Fibroblast of the aortic adventitia (primary cell): Measurements from ENCODE around the gene MYO16. TPM values are rescaled to one million over a fixed set of nuclear protein-coding genes. Genes with fewer than 3 reads are reported as not detected.

ENCODE experiments used
- DNase-seq: peaks from one replicate; pipeline ENCODE4 v3.0.0-alpha.2; 2010; ENCODE audit warnings: low read depth
- H3K4me3 ChIP-seq: 2 replicates; pipeline ENCODE4 v1.5.1; 2011; ENCODE audit warnings: low read depth, mild to moderate bottlenecking, control low read depth, low read length, moderate library complexity
- total RNA-seq: library from RNA; depleted of rRNA; stranded (reverse); fragments of >200 nt; gene quantifications from 2 replicates; pipeline ENCODE4 v1.2.3, GENCODE V29; 2012; ENCODE audit warnings: low replicate concordance
- TF ChIP-seq, protein P1 (sequence below): IDR thresholded peaks from 2 replicates; pipeline ENCODE4 v1.5.1; 2011; ENCODE audit warnings: mild to moderate bottlenecking, low read length, control low read depth, inconsistent platforms; ENCODE audit not compliant: insufficient read depth

MYO16 gene
- total RNA-seq, 1 donor, result under 0.01 TPM

DNA sequence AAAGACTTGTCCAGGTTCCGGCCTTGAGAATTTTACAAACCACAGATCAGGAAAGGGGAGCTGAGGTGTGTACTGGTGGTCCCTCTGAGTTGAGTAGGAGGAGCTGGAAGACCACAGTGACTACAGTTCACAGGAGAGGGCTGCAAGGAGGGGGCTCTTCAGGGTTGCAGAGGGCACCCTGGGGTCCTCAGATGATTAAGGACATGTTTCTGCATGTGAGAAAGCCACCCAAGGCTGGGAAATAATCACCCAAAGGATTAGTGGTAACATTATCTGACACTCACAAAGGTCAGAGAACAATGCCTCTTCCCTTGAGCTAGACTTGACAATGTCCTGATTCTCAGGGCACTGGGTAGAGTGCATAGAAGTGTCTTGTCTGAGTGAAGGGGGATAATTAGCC, 616.6 kb downstream of the MYO16 start:
- no peak for DNase-seq
- TF ChIP-seq, protein P1, sequence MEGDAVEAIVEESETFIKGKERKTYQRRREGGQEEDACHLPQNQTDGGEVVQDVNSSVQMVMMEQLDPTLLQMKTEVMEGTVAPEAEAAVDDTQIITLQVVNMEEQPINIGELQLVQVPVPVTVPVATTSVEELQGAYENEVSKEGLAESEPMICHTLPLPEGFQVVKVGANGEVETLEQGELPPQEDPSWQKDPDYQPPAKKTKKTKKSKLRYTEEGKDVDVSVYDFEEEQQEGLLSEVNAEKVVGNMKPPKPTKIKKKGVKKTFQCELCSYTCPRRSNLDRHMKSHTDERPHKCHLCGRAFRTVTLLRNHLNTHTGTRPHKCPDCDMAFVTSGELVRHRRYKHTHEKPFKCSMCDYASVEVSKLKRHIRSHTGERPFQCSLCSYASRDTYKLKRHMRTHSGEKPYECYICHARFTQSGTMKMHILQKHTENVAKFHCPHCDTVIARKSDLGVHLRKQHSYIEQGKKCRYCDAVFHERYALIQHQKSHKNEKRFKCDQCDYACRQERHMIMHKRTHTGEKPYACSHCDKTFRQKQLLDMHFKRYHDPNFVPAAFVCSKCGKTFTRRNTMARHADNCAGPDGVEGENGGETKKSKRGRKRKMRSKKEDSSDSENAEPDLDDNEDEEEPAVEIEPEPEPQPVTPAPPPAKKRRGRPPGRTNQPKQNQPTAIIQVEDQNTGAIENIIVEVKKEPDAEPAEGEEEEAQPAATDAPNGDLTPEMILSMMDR, result no peak
- no peak overlapping the region for H3K4me3 ChIP-seq

DNA sequence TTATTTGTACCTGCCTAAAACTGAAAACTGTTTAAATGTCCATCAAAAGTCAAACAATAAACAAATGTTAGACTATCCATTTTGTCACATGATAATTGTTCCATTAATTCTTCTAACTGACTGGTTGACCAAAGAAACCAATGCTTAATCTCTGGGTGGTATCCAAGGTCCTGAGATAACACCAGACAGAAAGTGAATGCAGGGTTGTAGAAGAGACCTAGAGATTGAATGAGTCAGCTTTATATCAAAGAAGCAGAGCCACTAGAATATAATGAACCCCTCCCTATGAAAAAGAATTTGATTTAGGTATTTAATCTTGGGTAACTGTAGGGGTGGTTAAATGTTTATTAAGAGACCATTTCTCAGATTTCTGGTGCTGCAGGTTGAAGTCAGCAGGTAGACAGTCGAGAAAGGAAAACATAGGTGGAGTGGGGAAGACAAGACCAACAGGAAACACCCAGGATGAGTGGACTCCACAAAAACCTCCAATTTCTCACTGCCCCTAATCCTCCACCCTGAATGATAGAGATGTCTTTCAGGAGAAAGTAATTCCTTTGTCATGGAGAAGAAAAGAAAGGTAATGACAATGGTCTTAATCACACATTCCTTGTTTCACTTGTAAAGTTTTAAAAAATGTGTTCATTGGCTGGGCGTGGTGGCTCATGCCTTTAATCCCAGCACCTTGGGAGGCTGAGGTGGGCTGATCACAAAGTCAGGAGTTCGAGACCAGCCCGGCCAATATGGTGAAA, 620.5 kb downstream of the MYO16 start:
- DNase-seq, result no peak
- TF ChIP-seq, protein P1, result no peak

DNA sequence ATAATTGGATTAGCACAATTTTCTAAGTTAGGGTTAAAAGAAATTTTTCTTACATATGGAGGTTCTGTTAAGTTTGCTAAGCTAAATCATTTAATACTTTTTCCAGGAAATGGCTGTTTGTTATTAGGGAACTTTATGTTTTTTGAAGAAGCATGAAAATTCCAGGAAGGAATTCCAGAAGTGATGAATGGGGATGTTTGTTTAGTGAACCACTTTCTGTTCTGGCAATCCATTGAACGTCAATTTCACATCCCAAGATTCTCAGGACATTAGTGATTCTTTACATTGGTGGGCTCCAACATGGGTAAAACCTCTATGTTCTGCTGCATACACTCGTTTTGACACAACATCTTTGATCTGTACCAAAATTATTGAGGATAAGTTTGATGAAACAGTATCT, 622.5 kb downstream of the MYO16 start:
- H3K4me3 ChIP-seq, result no peak overlapping the region
- DNase-seq, result peak; percentile 23
- TF ChIP-seq, protein P1, result no peak

More for the DNA sequence above, 620.5 kb downstream of the MYO16 start:
- no peak overlapping the region for H3K4me3 ChIP-seq

DNA sequence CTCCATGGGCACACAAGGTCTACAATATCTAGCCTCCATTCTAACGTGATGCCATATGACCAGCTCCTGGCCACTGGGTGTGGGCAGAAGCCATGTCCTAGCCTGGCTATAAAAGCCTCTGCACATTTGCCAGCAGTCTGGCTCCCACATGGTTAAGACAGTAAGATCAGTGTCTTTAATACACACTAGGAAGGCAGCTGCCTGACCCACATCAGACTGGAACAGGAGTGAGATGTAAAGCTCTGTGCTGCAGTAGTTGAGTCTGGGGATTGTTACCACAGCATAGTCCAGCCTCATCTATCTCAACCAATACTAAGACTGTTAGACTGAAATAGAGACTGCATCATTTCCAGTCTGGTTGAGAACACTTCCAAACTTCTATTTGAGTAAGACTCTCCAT, 623.9 kb downstream of the MYO16 start:
- no peak overlapping the region for H3K4me3 ChIP-seq
- DNase-seq, result no peak
- TF ChIP-seq, protein P1, result no peak

DNA sequence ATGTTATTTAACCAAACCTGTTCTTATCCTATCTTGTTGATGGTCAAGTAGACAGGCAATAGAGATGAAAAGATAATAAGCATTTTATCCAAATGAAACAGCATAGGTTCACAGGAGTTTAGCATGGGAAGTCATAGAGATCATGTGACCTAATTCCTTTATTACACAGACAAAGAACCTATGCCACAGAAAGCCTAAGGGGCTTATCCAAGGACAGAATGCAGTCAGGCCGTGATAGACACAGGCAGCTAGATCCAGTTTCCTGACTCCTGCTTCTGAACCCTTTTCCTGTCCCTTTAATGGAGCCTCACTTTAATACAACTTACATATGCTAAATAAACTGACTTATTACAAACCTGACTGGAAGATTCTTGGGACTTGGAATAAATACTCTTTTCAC, 624.9 kb downstream of the MYO16 start:
- H3K4me3 ChIP-seq, result no peak overlapping the region
- no peak for DNase-seq
- TF ChIP-seq, protein P1, result no peak

DNA sequence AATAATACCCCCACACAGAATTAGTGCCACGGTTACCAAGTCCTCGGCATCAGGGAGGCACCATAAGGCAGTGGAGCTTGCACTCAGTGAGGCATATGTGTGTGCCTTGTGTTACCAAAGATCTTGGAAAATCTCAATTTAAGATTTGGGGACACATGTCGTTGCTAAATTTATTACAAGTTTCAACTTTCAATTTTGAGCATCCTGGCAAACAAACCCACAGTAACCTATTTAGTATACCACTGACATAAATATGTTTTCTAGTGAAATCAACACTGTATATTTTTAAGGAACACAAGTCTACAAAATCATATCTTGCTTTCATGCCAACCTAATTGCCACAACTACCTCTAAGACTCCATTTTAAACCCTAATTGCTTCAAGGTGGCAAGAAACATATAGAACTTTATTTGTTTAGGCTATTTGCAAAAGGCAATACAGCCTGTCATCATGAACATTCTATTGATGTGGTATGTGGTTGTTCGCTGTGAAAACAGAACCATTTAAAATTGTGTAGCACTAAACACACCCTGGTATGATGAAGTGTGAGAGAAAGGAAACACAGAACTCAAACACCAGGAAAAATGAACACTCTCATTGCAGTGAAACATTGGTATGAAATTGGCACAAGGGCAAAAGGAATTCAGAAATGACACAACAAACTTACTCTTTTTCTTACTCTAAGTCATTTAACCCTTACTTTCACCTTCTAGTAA, 625.9 kb downstream of the MYO16 start:
- TF ChIP-seq, protein P1, result no peak
- no peak overlapping the region for H3K4me3 ChIP-seq
- DNase-seq, result no peak
